ENCODE data around the gene PPP1R8. TPM values are rescaled to one million over a fixed set of nuclear protein-coding genes. Genes with fewer than 3 reads are reported as not detected.

PPP1R8 gene
- total and polyA plus RNA-seq, 7 donors, result 25.8 to 37.5 (median 31.8) TPM

DNA sequence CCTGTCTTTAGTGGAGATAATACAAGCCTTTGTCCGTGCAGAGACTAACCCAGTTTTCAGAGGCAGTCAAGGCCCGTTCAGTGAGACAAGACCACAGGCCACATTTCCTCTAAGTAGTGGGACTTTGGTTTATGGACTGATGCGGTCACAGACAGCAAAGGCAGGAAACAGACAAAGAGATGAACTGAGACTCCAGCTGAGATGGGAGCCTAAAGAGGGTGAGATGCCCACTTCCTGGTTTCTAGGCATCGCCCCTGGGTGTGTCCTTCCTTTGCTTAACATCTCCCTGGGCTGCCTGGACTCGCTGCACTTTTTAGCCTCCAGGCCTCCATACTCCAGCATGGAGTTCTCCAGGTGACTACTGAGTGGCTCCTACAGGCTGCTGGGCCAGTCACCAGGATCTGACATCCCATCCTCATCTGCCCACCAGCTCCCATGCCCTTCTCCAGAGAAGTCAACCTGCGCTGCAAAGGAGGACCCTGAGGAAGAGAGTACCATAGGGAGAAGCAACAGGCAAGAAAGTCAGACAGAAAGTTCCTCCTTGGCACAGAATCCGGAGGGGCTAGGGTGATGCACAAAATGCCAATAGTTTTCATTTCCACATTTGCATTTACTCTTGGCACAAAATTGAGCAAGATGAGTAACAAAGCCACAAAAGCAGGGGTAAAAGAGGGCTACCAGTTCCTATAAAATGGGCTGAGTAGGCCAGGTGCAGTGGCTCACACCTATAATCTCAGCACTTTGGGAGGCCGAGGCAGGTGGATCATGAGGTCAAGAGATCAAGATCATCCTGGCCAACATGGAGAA is 56.8 kb downstream of the PPP1R8 start:
- peaks cover 0 to 38% (median 5%) of the 10 kb centered on the region in 4 donors for H3K36me3 ChIP-seq
- no peak for TF ChIP-seq CTCF (IDR thresholded peaks at IDR 0.05)
- TF ChIP-seq POLR2AphosphoS5 (IDR thresholded peaks at IDR 0.05), result no peak
- no peak for TF ChIP-seq EP300 (IDR thresholded peaks at IDR 0.05)
- TF ChIP-seq POLR2A (IDR thresholded peaks at IDR 0.05), result no peak
- H3K27ac ChIP-seq, result peak overlapping the region in 3 of 4 donors; percentile 8 to 65 (median 46)
- H3K9me3 ChIP-seq, result no peaks in the 10 kb centered on the region
- H3K4me3 ChIP-seq, result no peak overlapping the region
- 48 to 83% methylated on average over 8 of the region's 8 CpGs for WGBS, 2 donors
- peak; percentile 61 for DNase-seq
- H3K27me3 ChIP-seq, result no peaks in the 10 kb centered on the region
- intact Hi-C loops (cut with DNase I), result no loop called here
- no peaks in the 10 kb centered on the region for H3K4me1 ChIP-seq

DNA sequence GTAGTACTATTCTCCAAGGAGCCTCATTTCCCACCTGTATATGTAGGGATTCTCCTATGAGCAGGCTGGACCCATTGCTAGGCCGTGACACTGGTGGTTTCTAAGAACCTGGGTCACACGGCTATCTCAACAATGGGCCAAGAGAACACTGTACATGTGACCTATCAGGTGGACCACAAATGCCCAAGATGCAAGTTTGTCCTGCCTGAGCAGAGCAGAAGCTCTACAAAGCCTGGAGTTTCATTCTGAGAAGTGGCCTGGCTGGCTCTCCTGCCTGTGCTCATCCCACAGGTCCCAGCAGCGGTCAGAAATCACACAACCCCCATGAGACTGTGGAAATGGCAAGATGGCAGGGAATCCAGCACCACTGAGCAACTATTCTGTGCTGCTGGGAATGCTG is 58.9 kb downstream of the PPP1R8 start:
- WGBS, 2 donors, result 91 to 93% methylated on average over 3 of the region's 3 CpGs
- Histone ChIP-seq H3K9me3 (no peaks in the 10 kb centered on the region), H3K27me3 (no peaks in the 10 kb centered on the region), H3K36me3 (peaks cover 3 to 59% (median 20%) of the 10 kb centered on the region in 4 donors), H3K4me1 (no peaks in the 10 kb centered on the region), H3K4me3 (no peak overlapping the region), H3K27ac (peak overlapping the region in 2 of 4 donors; percentile 17 to 39)
- DNase-seq, result peak; percentile 13
- TF ChIP-seq POLR2AphosphoS5 (IDR thresholded peaks at IDR 0.05), result no peak
- no peak for TF ChIP-seq CTCF (IDR thresholded peaks at IDR 0.05)
- TF ChIP-seq EP300 (IDR thresholded peaks at IDR 0.05), result no peak
- TF ChIP-seq POLR2A (IDR thresholded peaks at IDR 0.05), result no peak
- intact Hi-C loops (cut with DNase I), result no loop called here

- Histone ChIP-seq H3K9me3 (no peaks in the 10 kb centered on the region), H3K4me1 (no peaks in the 10 kb centered on the region), H3K27me3 (no peaks in the 10 kb centered on the region), H3K4me3 (no peak overlapping the region), H3K36me3 (peaks cover 9 to 77% (median 27%) of the 10 kb centered on the region in 4 donors), H3K27ac (peak overlapping the region; percentile 17 to 61 (median 40))
- intact Hi-C loops (cut with DNase I), result no loop called here
- DNase-seq, result peak; percentile 62
- TF ChIP-seq CTCF (IDR thresholded peaks at IDR 0.05), result no peak
- peak; percentile 37 to 84 (median 54) for TF ChIP-seq EP300 (IDR thresholded peaks at IDR 0.05)
- TF ChIP-seq POLR2AphosphoS5 (IDR thresholded peaks at IDR 0.05), result peak in 1 of 4 donors; percentile 66
- 58 to 69% methylated on average over 7 of the region's 7 CpGs for WGBS, 2 donors
Observed at GRCh38 chr1:27891196-27891889, 60.8 kb downstream of the PPP1R8 start.

DNA sequence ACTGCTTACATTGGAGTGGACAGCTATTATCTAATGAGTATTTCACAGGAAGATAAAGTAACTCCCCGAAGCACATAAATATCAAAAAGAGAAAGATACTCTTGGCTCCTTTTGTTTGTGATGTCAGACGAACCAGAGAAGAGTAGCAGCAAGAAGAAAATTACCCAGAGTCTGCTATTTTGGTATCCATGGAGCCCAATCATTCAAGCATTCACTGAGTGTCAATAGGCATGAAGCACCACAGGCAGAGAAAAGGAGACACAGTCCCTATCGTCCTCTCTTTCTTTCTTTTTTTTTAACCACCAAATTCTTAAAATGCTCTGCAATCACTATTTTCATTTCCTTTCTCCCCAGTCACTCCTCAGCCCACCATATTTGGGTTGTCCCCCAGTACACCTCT is 63.9 kb downstream of the PPP1R8 start:
- H3K27me3 ChIP-seq, result no peaks in the 10 kb centered on the region
- no peak for DNase-seq
- no peaks in the 10 kb centered on the region for H3K4me1 ChIP-seq
- intact Hi-C loops (cut with DNase I), result no loop called here
- H3K9me3 ChIP-seq, result no peaks in the 10 kb centered on the region
- WGBS, 2 donors, result 79 to 80% methylated on average over 3 of the region's 3 CpGs
- H3K36me3 ChIP-seq, result peaks cover 9 to 81% (median 37%) of the 10 kb centered on the region in 4 donors
- no peak for TF ChIP-seq EP300 (IDR thresholded peaks at IDR 0.05)
- TF ChIP-seq POLR2A (IDR thresholded peaks at IDR 0.05), result no peak
- no peak for TF ChIP-seq CTCF (IDR thresholded peaks at IDR 0.05)
- TF ChIP-seq POLR2AphosphoS5 (IDR thresholded peaks at IDR 0.05), result no peak
- no peak overlapping the region for H3K4me3 ChIP-seq
- no peak overlapping the region for H3K27ac ChIP-seq

Small RNA genes within 50 kb of the gene (small RNA-seq; reads per million reads assigned to genes)
- gene RNU6-1245P (0 reads per million in 3 donors), gene SCARNA1 (4.7 to 51.4 (median 16.1) reads per million in 3 donors)

Other genes with a start within 250 kb of the PPP1R8 start
- gene AHDC1, start 226.6 kb upstream of the PPP1R8 start, total RNA-seq, result 10 to 100 TPM; 10.9 to 34.1 (median 14.3) TPM
- gene AHDC1, start 226.6 kb upstream of the PPP1R8 start, polyA plus RNA-seq, result 10 to 100 TPM in 1 of 3 donors, 1 to 10 TPM in 2; 1.8 to 17.4 (median 2.1) TPM
- 10 to 100 TPM in 1 of 4 donors, 1 to 10 TPM in 3; 6.6 to 11.4 (median 8.0) TPM for gene FGR, start 195.6 kb upstream of the PPP1R8 start, total RNA-seq
- gene FGR, start 195.6 kb upstream of the PPP1R8 start, polyA plus RNA-seq, result 10 to 100 TPM in 1 of 3 donors, 1 to 10 TPM in 2; 3.0 to 14.4 (median 5.1) TPM
- 100 to 1,000 TPM in 2 of 4 donors, 10 to 100 TPM in 2; 33.6 to 118 (median 82.0) TPM for gene IFI6, start 158.6 kb upstream of the PPP1R8 start, total RNA-seq
- gene IFI6, start 158.6 kb upstream of the PPP1R8 start, polyA plus RNA-seq, result 100 to 1,000 TPM in 1 of 3 donors, 10 to 100 TPM in 1, 1 to 10 TPM in 1; 9.0 to 245 (median 16.0) TPM
- 10 to 100 TPM; 11.9 to 24.3 (median 19.1) TPM for gene FAM76A, start 104.8 kb upstream of the PPP1R8 start, total RNA-seq
- gene FAM76A, start 104.8 kb upstream of the PPP1R8 start, polyA plus RNA-seq, result 1 to 10 TPM; 3.6 to 5.3 (median 4.6) TPM
- gene STX12, start 57.6 kb upstream of the PPP1R8 start, total RNA-seq, result 10 to 100 TPM; 54.0 to 63.8 (median 58.8) TPM
- 10 to 100 TPM; 38.5 to 78.6 (median 46.8) TPM for gene STX12, start 57.6 kb upstream of the PPP1R8 start, polyA plus RNA-seq
- gene THEMIS2, start 41.8 kb downstream of the PPP1R8 start, total RNA-seq, result 10 to 100 TPM; 13.7 to 23.5 (median 18.9) TPM
- 10 to 100 TPM in 2 of 3 donors, 1 to 10 TPM in 1; 9.0 to 32.2 (median 14.8) TPM for gene THEMIS2, start 41.8 kb downstream of the PPP1R8 start, polyA plus RNA-seq
- 10 to 100 TPM; 13.8 to 30.0 (median 23.2) TPM for gene RPA2, start 83.8 kb downstream of the PPP1R8 start, total RNA-seq
- gene RPA2, start 83.8 kb downstream of the PPP1R8 start, polyA plus RNA-seq, result 10 to 100 TPM; 26.4 to 34.9 (median 26.6) TPM
- gene SMPDL3B, start 104.2 kb downstream of the PPP1R8 start, total RNA-seq, result under 1 TPM in 2 of 4 donors, not detected in 2; 0.28 to 0.71 TPM
- gene SMPDL3B, start 104.2 kb downstream of the PPP1R8 start, polyA plus RNA-seq, result 10 to 100 TPM in 2 of 3 donors, 1 to 10 TPM in 1; 7.2 to 19.5 (median 13.6) TPM
- gene XKR8, start 129.2 kb downstream of the PPP1R8 start, total RNA-seq, result 1 to 10 TPM; 5.2 to 6.9 (median 5.4) TPM
- 10 to 100 TPM in 1 of 3 donors, 1 to 10 TPM in 2; 4.2 to 13.8 (median 7.9) TPM for gene XKR8, start 129.2 kb downstream of the PPP1R8 start, polyA plus RNA-seq